ENCODE measurements around the gene PRKCB.
"Not testable (repeated sequence)": the region's sequence is repeated elsewhere in the genome, so short reads cannot be mapped to it uniquely, and the experiment has no call there.

Gene PRKCB

GRCh38 chr16:24094660-24095059 is 258.9 kb downstream of the PRKCB start:
- H3K4me1 ChIP-seq (ENCODE audit: control insufficient read depth in 1 of 2, insufficient read depth in 1 of 2, low read depth in 1 of 2, low read length in 1 of 2): no peaks in the 10 kb centered on the region
- TF ChIP-seq, protein P1, sequence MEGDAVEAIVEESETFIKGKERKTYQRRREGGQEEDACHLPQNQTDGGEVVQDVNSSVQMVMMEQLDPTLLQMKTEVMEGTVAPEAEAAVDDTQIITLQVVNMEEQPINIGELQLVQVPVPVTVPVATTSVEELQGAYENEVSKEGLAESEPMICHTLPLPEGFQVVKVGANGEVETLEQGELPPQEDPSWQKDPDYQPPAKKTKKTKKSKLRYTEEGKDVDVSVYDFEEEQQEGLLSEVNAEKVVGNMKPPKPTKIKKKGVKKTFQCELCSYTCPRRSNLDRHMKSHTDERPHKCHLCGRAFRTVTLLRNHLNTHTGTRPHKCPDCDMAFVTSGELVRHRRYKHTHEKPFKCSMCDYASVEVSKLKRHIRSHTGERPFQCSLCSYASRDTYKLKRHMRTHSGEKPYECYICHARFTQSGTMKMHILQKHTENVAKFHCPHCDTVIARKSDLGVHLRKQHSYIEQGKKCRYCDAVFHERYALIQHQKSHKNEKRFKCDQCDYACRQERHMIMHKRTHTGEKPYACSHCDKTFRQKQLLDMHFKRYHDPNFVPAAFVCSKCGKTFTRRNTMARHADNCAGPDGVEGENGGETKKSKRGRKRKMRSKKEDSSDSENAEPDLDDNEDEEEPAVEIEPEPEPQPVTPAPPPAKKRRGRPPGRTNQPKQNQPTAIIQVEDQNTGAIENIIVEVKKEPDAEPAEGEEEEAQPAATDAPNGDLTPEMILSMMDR (IDR thresholded peaks at IDR 0.05): no peak
- no peaks in the 10 kb centered on the region for H3K27me3 ChIP-seq
- no peaks in the 10 kb centered on the region for H3K9me3 ChIP-seq
- peaks cover 65% of the 10 kb centered on the region for H3K36me3 ChIP-seq
- H3K4me3 ChIP-seq (ENCODE audit: low read depth in 1 of 2, low read length in 1 of 2): no peak overlapping the region
- no peak overlapping the region for H3K27ac ChIP-seq

- TF ChIP-seq, protein P1 (IDR thresholded peaks at IDR 0.05): no peak
- H3K9me3 ChIP-seq: no peaks in the 10 kb centered on the region
- peaks cover 79% of the 10 kb centered on the region for H3K36me3 ChIP-seq
- no peak overlapping the region for H3K4me3 ChIP-seq (ENCODE audit: low read depth in 1 of 2, low read length in 1 of 2)
- no peaks in the 10 kb centered on the region for H3K4me1 ChIP-seq (ENCODE audit: control insufficient read depth in 1 of 2, insufficient read depth in 1 of 2, low read depth in 1 of 2, low read length in 1 of 2)
- H3K27me3 ChIP-seq: no peaks in the 10 kb centered on the region
- H3K27ac ChIP-seq: no peak overlapping the region
These were observed 263.1 kb downstream of the PRKCB start for GRCh38 chr16:24098896-24099295.

- TF ChIP-seq, protein P1 (IDR thresholded peaks at IDR 0.05): no peak
These were observed 265.6 kb downstream of the PRKCB start for GRCh38 chr16:24101431-24101830.

DNA sequence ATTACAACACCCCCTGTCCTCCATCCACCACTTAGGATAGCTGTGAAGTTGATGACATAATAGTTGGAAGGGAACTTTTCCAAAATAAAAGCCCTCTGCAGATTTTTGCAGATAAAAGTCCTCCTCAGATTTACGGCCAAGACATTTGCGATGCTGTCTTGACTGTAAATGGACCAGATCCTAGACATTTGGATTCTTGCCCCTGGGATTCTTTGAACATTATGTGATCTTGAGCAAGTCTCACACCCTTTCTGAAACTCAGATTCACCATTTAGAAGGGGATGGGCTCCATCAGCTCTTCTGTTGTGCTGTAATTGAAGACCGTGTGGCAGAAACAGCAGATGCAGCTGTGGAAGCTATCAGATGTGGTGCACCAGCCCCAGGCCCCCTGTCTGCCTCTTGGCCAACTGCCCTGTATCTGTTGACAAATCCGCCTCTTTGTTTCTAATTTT is 266.5 kb downstream of the PRKCB start:
- Histone ChIP-seq H3K27ac (no peak overlapping the region), H3K4me1 (ENCODE audit: control insufficient read depth in 1 of 2, insufficient read depth in 1 of 2, low read depth in 1 of 2, low read length in 1 of 2) (no peaks in the 10 kb centered on the region), H3K27me3 (no peaks in the 10 kb centered on the region), H3K9me3 (no peaks in the 10 kb centered on the region), H3K36me3 (peaks cover 57% of the 10 kb centered on the region), H3K4me3 (ENCODE audit: low read depth in 1 of 2, low read length in 1 of 2) (no peak overlapping the region)
- TF ChIP-seq, protein P1 (IDR thresholded peaks at IDR 0.05): no peak

More at GRCh38 chr16:24101431-24101830, 265.6 kb downstream of the PRKCB start:
- H3K4me3 ChIP-seq (ENCODE audit: low read depth in 1 of 2, low read length in 1 of 2): no peak overlapping the region
- peaks cover 59% of the 10 kb centered on the region for H3K36me3 ChIP-seq
- H3K4me1 ChIP-seq (ENCODE audit: control insufficient read depth in 1 of 2, insufficient read depth in 1 of 2, low read depth in 1 of 2, low read length in 1 of 2): no peaks in the 10 kb centered on the region
- H3K27ac ChIP-seq: no peak overlapping the region
- H3K9me3 ChIP-seq: no peaks in the 10 kb centered on the region
- H3K27me3 ChIP-seq: no peaks in the 10 kb centered on the region

DNA sequence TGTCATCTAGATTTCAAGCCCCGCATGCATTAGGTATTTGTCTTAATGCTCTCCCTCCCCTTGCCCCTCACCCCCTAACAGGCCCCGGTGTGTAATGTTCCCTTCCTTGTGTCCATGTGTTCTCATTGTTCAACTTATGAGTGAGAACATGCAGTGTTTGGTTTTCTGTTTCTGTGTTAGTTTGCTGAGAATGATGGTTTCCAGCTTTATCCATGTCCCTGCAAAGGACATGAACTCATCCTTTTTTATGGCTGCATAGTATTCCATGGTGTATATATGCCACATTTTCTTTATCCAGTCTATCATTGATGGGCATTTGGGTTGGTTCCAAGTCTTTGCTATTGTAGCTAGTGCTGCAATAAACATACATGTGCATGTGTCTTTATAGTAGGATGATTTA is 269.7 kb downstream of the PRKCB start:
- H3K4me1 ChIP-seq (ENCODE audit: control insufficient read depth in 1 of 2, insufficient read depth in 1 of 2, low read depth in 1 of 2, low read length in 1 of 2); H3K4me3 ChIP-seq (ENCODE audit: low read depth in 1 of 2, low read length in 1 of 2); H3K9me3 ChIP-seq; H3K27ac ChIP-seq; H3K27me3 ChIP-seq: not testable (repeated sequence)
- H3K36me3 ChIP-seq: peaks cover 27% of the 10 kb centered on the region

- not testable (repeated sequence) for H3K4me1 ChIP-seq (ENCODE audit: control insufficient read depth in 1 of 2, insufficient read depth in 1 of 2, low read depth in 1 of 2, low read length in 1 of 2); H3K27me3 ChIP-seq; H3K4me3 ChIP-seq (ENCODE audit: low read depth in 1 of 2, low read length in 1 of 2); H3K27ac ChIP-seq; H3K9me3 ChIP-seq
- H3K36me3 ChIP-seq: peaks cover 14% of the 10 kb centered on the region
These were observed 272.3 kb downstream of the PRKCB start for GRCh38 chr16:24108090-24108489.

All from neutrophil (primary cell).